GM23248 (cell line): ENCODE measurements around the gene C1orf35. TPM values are rescaled to one million over a fixed set of nuclear protein-coding genes. Genes with fewer than 3 reads are reported as not detected.

Experiments used
- DNase-seq: peaks from one replicate; pipeline ENCODE4 v3.0.0-alpha.2; 2015
- H2AFZ ChIP-seq: fragments of 200-600 bp; sonication (generic); 2 replicates; pipeline ENCODE4 v1.6.1; 2016; ENCODE audit warnings: antibody characterized with exemption
- H3F3A ChIP-seq: fragments of 200-600 bp; sonication (generic); 2 replicates; pipeline ENCODE4 v1.6.1; 2016; ENCODE audit warnings: mild to moderate bottlenecking, antibody characterized with exemption, mixed run types; ENCODE audit not compliant: insufficient read depth
- H3K27ac ChIP-seq: fragments of 200-600 bp; sonication (generic); 2 replicates; pipeline ENCODE4 v1.5.1; 2016; ENCODE audit warnings: mild to moderate bottlenecking
- H3K27me3 ChIP-seq: fragments of 200-600 bp; sonication (generic); replicated peaks from 2 replicates; pipeline ENCODE4 v1.6.1; 2016; ENCODE audit warnings: mild to moderate bottlenecking; ENCODE audit not compliant: insufficient read depth
- H3K36me3 ChIP-seq: fragments of 200-600 bp; sonication (generic); 2 replicates; pipeline ENCODE4 v1.6.1; 2016; ENCODE audit warnings: low read depth, mild to moderate bottlenecking
- H3K4me1 ChIP-seq: fragments of 200-600 bp; sonication (generic); 2 replicates; pipeline ENCODE4 v1.6.1; 2016; ENCODE audit warnings: mild to moderate bottlenecking; ENCODE audit not compliant: insufficient read depth
- H3K4me2 ChIP-seq: fragments of 200-600 bp; sonication (generic); one replicate; pipeline ENCODE4 v1.6.1; 2016; ENCODE audit warnings: mild to moderate bottlenecking; ENCODE audit not compliant: unreplicated experiment
- H3K4me3 ChIP-seq: fragments of 200-600 bp; sonication (generic); 2 replicates; pipeline ENCODE4 v1.5.1; 2016; ENCODE audit warnings: mild to moderate bottlenecking
- H3K79me2 ChIP-seq: fragments of 200-600 bp; sonication (generic); 2 replicates; pipeline ENCODE4 v1.6.1; 2016; ENCODE audit warnings: mild to moderate bottlenecking; ENCODE audit not compliant: insufficient read depth
- H3K9ac ChIP-seq: fragments of 200-600 bp; sonication (generic); 2 replicates; pipeline ENCODE4 v1.6.1; 2016; ENCODE audit warnings: mild to moderate bottlenecking
- H3K9me2 ChIP-seq: fragments of 200-600 bp; sonication (generic); 2 replicates; pipeline ENCODE4 v1.6.1; 2016; ENCODE audit warnings: mixed run types, mild to moderate bottlenecking, moderate library complexity; ENCODE audit not compliant: insufficient read depth
- H3K9me3 ChIP-seq: fragments of 200-600 bp; sonication (generic); one replicate; pipeline ENCODE4 v1.6.1; 2017; ENCODE audit warnings: low read depth
- H4K20me1 ChIP-seq: fragments of 200-600 bp; sonication (generic); 2 replicates; pipeline ENCODE4 v1.6.0; 2016; ENCODE audit not compliant: insufficient read depth
- EZH2 ChIP-seq: fragments of 200-600 bp; sonication (generic); IDR thresholded peaks from 2 replicates; pipeline ENCODE4 v1.6.1; 2018; ENCODE audit warnings: antibody characterized with exemption, mild to moderate bottlenecking; ENCODE audit not compliant: insufficient read depth, poor library complexity, severe bottlenecking
- EZH2phosphoT487 ChIP-seq: fragments of 200-600 bp; sonication (generic); IDR thresholded peaks from 2 replicates; pipeline ENCODE4 v1.6.1; 2018; ENCODE audit warnings: antibody characterized with exemption, moderate library complexity, mild to moderate bottlenecking, low read depth; ENCODE audit not compliant: insufficient read depth
- WGBS, 2 experiments: methylation state at CpG; one replicate each; pipeline ENCODE4 v1.1.6; 2015 to 2017; ENCODE audit warnings: low lambda C conversion rate in 2 of 2, low coverage in 1 of 2; ENCODE audit errors: missing lambda C conversion rate in 2 of 2; 5-methylcytosine and 5-hydroxymethylcytosine counted together
- in situ Hi-C: fragments of 300-500 bp; cut with MboI; formaldehyde crosslinking; loops from 2 replicates; pipeline ENCODE4 v1.15.0; 2020
- polyA plus RNA-seq: library from polyadenylated mRNA; unstranded; fragments of >200 nt; fragmentation: Nextera tagmentation; extraction: Ambion mirVana; gene quantifications from 2 replicates; pipeline ENCODE4 v1.2.1, GENCODE V29; 2016
- total RNA-seq: library from RNA; depleted of rRNA; stranded (reverse); fragments of >200 nt; shearing (Covaris generic); gene quantifications from 2 replicates; pipeline ENCODE4 v1.2.3, GENCODE V29; 2014

The C1orf35 gene
- total and polyA plus RNA-seq, 2 experiments from 2014 or later = 11.6 to 19.9 TPM

DNA sequence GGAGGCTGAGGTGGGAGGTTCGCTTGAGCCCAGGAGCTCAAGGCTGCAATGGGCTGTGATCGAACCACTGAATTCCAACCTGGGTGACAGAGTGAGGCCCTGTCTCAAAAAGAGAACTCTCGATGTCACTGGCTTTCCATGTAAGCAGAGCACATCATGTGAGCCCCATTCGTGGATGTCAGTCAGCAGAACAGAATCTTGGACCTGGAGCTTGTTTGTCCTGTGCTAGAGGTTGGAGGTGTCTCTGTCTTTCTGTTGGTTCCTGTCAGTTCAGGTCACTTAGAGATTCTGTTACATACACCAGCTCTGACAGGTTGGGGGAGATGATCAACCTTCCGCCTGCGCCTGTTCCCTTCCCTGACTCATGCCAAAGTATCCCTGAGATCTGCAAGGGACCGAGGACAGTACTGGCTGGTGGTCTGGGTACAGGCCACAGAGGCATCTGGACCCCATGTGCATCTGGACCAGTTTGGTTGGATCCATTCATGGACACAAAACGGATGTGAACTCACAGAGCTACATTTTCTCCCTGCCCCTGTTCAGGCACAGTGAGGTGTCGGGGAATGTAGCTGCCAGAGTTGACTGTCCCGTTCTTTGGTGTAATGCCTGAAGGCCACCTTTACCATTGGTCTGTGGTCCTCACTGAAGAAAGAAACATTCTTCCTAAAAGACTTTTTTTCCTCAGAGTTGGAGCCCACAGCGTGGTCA lies 10.6 kb downstream of the C1orf35 start:
- no peak overlapping the region for H3K9ac ChIP-seq
- H4K20me1 ChIP-seq = peaks cover 78% of the 10 kb centered on the region
- H3K36me3 ChIP-seq = peaks cover 5% of the 10 kb centered on the region; the same call in 1 of the 2 replicates
- peaks cover 56% of the 10 kb centered on the region for H3K4me1 ChIP-seq
- no peak for DNase-seq
- H3K4me2 ChIP-seq = no peak overlapping the region
- no peak for TF ChIP-seq EZH2phosphoT487
- TF ChIP-seq EZH2 = no peak
- H3K79me2 ChIP-seq = peaks cover 100% of the 10 kb centered on the region
- no peak overlapping the region; the same call in 1 of the 2 replicates for H3K27ac ChIP-seq
- no peaks in the 10 kb centered on the region for H3K27me3 ChIP-seq
- no peak overlapping the region for H2AFZ ChIP-seq
- 81 to 84% methylated on average over 11 of the region's 11 CpGs for WGBS, 2 experiments
- peaks cover 38% of the 10 kb centered on the region for H3F3A ChIP-seq
- H3K9me3 ChIP-seq = no peaks in the 10 kb centered on the region
- no peaks in the 10 kb centered on the region for H3K9me2 ChIP-seq
- in situ Hi-C loops = no loop called here
- no peak overlapping the region for H3K4me3 ChIP-seq

DNA sequence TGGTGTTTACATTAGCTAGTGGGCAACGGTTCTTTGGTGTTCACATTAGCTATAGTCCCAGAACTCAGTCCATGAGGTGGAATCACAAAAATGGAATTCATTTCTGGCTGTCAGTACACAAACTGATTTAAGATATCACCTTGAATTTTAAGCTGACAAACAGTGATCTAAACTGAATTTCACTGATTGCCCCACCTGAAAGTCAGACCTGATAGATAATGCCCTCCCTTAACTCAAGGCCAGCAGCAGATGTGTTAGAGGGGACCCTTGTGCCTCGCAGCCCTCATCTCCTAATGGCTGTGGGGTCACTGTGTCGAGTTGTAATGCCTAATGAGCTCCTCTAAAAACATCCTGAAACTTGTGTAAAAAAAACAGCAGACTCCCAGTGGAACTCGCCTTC lies 12.0 kb downstream of the C1orf35 start:
- Histone ChIP-seq H3K79me2 (peaks cover 100% of the 10 kb centered on the region), H3K27me3 (no peaks in the 10 kb centered on the region), H3K9me3 (no peaks in the 10 kb centered on the region), H3K9ac (peak overlapping the region; percentile 98; the same call in 1 of the 2 replicates), H3K27ac (peak overlapping the region; percentile 93), H4K20me1 (peaks cover 79% of the 10 kb centered on the region), H3K4me1 (peaks cover 70% of the 10 kb centered on the region), H3K9me2 (no peaks in the 10 kb centered on the region), H2AFZ (no peak overlapping the region), H3K4me2 (peak overlapping the region; percentile 2), H3K4me3 (no peak overlapping the region), H3K36me3 (peaks cover 5% of the 10 kb centered on the region; the same call in 1 of the 2 replicates), H3F3A (peaks cover 52% of the 10 kb centered on the region)
- 62% methylated on average over 4 of the region's 4 CpGs for WGBS, 2 experiments
- DNase-seq = no peak
- in situ Hi-C loops = no loop called here
- TF ChIP-seq EZH2 (no peak), EZH2phosphoT487 (no peak)

DNA sequence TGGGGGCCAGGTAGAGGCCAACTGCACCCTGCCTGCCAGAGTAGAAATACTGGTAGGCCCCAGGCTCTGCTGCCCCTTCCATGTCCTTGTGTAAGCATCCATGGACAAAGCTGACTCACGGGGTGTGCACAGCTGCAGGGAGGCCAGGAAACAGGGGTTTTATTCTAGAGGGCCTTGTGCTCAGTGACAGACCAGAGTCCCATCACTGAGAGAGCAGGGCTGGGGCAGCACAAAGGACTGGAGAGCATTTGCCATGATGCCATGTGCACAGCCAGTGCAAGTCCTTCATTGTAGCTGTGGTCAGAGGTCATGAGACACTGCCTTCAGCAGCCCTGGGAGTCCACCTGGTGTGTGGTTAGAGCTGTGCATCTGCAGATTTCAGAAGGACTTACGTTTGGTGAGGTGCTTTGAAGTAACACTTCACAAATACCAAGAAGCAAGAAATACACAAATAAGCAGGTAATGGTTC lies 12.5 kb downstream of the C1orf35 start:
- 35 to 46% methylated on average over 2 of the region's 2 CpGs for WGBS, 2 experiments
- H4K20me1 ChIP-seq = peaks cover 75% of the 10 kb centered on the region
- peak overlapping the region; percentile 98; the same call in 1 of the 2 replicates for H3K9ac ChIP-seq
- no peak overlapping the region for H3K4me3 ChIP-seq
- in situ Hi-C loops = no loop called here
- peak overlapping the region; percentile 93 for H3K27ac ChIP-seq
- DNase-seq = peak; percentile 78
- H2AFZ ChIP-seq = no peak overlapping the region
- peaks cover 5% of the 10 kb centered on the region; the same call in 1 of the 2 replicates for H3K36me3 ChIP-seq
- H3F3A ChIP-seq = peaks cover 57% of the 10 kb centered on the region
- TF ChIP-seq EZH2phosphoT487 (no peak), EZH2 (no peak)
- H3K9me3 ChIP-seq = no peaks in the 10 kb centered on the region
- peaks cover 70% of the 10 kb centered on the region for H3K4me1 ChIP-seq
- H3K79me2 ChIP-seq = peaks cover 100% of the 10 kb centered on the region
- H3K4me2 ChIP-seq = peak overlapping the region; percentile 2
- H3K9me2 ChIP-seq = no peaks in the 10 kb centered on the region
- no peaks in the 10 kb centered on the region for H3K27me3 ChIP-seq

DNA sequence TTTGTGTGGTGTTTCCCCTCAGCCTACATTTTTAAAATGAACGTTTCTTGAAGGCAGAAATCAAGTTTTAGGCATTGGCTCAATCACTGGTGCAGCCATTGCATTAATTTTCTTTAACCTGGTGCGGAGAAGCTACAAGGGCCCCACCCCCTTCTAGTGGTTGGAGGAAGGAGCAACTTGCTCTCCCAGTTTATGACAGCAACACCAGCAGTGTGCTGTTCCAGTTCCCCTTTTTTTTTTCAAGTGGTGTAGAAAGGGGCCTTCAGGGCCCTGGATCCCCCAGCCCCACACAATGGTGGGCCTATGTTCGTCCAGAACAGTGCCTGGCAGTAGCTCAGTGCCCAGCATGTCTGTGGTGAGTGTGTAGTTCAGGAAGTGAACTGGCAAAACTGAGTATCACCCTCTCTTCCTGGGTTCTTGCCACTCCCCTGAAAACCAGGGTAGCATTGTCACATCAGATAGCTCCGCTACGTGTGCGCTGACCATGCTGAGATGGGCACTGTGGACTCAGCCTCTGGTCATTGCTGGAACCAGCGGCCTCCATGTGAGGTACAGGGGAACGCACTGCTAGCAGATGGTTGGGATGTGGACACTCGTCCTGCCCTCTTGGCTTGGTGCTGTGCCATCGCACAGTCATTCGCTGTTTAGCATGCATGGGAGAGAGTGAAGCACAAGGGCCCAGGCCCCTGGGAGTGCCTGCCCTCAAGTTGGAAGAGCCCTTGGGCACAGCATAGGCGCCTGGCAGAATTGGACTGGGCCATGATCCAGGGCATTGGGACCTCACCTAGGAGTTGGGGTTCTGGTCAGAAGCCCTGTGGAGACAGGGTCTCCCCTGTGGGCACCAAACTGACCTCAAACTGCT lies 13.4 kb downstream of the C1orf35 start:
- H3K4me1 ChIP-seq = peaks cover 75% of the 10 kb centered on the region
- in situ Hi-C loops = no loop called here
- H3K36me3 ChIP-seq = peaks cover 5% of the 10 kb centered on the region; the same call in 1 of the 2 replicates
- no peaks in the 10 kb centered on the region for H3K27me3 ChIP-seq
- H3K9me2 ChIP-seq = no peaks in the 10 kb centered on the region
- peaks cover 100% of the 10 kb centered on the region for H3K79me2 ChIP-seq
- TF ChIP-seq EZH2phosphoT487 (no peak), EZH2 (no peak)
- H2AFZ ChIP-seq = no peak overlapping the region
- peak overlapping the region; percentile 12 for H3K4me2 ChIP-seq
- H3F3A ChIP-seq = peaks cover 66% of the 10 kb centered on the region
- H3K4me3 ChIP-seq = no peak overlapping the region
- peak overlapping the region; percentile 98 for H3K9ac ChIP-seq
- 60 to 61% methylated on average over 12 of the region's 12 CpGs for WGBS, 2 experiments
- H4K20me1 ChIP-seq = peaks cover 74% of the 10 kb centered on the region
- H3K9me3 ChIP-seq = no peaks in the 10 kb centered on the region
- DNase-seq = peak; percentile 36
- peak overlapping the region; percentile 93 for H3K27ac ChIP-seq
